Stimulated activated CD4-positive, alpha-beta T cell treated with anti-CD3 and anti-CD28 coated beads, Interleukin-2, amount 100 ng/mL, for 4 hours (primary cell): ENCODE results near the gene SLC6A1.

ENCODE experiments used
- DNase-seq: peaks from one replicate; pipeline ENCODE4 v3.0.0-alpha.2; 2020; ENCODE audit warnings: low read depth

Gene SLC6A1

DNA sequence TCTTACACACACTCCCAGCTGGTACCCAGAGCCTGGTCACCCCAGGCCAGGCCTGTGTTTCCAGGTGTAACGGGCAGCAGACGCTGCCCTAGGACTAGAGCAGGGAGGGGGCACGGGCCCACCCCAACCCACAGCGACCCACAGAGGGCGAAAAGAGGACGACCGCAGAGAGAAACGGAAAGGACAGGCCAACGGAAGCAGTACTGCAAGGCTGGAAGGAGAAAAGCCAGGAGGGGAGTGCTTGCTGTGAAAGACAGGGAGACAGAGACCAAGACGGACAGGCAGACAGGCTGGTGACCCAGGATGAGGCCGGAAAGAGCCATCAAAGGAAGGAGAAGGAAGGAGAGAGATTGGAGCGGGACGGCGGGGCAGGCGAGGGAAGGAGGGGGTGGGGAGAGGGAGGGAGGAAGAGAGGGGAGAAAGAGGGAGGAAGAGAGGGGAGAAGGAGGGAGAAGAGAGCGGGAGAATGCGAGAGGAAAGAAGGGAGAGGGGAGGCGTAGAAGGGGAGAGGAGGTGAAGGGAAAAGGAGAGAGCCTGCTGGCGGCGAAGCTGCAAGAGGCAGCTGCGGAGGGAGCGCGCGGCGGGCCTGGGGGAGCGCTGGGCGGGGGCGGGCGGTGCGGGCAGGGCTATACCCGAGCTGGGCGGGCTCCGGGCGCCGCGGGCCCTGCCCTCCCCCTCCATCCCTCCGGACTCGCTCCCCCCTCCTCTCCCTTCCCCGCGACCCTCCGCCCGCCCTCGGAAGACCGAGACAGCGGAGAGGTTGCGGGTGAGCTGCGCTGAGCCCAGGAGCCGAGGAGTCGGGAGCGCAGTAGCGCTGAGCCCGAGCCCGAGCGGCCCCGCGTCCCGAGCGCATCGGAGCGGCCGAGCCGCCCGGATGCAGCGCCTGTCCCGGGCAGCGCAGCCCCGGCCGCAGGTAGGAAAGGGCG, at the start of gene SLC6A1:
Gene SLC6A1 (plus strand): TSS at position 732 of the 926 bp plus-strand sequence. CDS start 24,464 bp downstream, outside the sequence.
- no peak for DNase-seq

DNA sequence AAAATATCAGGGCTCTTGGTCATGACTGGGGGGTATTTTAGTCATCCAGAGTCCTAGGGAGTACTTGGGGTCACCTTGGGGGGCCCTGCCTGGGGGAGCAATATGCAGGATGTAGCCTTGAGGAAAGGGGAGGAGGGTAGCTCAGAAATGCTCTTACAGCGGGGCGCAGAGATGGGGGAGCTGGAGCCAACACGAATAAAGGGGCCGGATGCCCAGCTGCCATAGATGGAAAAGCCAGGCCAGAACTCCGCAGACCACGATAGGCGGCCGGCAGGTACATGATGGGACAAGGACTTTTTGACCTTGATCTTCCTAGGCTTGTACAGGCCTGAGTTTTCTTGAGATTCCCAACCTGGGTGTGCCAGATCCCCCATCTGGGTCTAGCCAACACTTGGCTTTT, 47.7 kb upstream of the SLC6A1 start:
- no peak for DNase-seq

DNA sequence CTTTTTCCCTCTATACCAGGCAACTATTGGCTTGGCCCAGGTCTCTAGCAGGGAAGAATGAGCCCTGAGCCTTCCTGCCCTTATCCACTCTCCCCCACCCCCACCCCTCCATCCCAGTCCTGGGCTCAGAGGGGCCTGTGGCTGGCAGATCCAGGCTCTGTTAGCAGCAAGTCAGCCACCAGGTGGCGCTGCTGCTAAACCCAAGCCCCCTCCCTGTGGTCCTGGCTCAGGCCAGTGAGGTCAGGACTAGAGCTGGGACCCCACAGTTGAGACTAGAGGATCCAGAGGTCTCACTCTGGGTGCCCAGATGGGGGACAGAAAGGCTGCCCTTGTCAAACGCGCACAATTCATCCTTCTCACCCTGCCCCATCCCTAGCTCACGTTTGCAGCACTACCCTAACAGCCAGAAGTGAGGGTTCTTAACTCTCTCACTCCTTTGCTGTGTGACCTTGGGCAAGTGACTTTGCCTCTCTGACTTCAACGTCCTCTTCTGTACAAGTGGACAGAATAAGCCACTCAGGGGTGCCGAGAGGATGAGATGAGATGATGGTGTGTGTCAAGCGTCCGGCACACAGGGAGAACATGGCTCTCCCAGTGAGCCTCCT, 46.8 kb upstream of the SLC6A1 start:
- DNase-seq = no peak

DNA sequence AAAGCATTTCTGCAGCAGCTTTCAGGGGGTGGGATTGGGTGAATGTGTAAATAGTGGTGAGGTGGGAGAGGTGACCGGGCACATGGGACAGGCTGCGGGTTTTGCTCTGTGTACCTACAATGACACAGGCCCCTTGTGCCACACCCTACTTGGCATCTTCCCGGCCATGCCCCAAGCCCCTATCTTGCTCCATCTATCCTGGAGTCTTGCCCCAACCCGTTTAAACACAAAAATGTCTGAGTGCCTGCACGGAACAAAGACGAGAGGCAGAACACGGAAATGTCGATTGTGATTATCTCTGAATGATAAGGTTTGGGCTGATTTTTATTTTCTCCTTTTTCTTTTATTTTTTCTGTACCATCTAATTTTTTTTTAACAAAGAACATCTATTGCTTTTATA, 46.0 kb upstream of the SLC6A1 start:
- no peak for DNase-seq

DNA sequence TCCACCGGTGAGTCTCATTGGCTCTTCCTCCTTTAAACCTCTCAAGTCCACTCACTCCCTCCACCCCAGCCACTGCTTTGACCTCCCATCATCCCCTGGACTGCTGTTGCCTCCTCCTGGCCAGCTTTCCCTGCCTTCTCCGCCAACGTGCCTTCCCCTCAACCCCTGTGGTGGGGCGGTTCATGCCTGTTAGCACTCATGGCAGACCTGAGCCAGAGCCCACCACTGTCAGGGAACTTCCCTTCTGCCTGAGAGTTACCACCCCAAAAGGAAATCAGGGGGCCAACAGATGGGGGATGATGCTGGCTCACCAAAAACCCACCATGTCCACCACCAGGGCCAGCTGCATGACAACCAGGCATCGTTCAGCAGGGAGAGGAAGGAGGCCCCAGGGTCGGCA, 44.2 kb upstream of the SLC6A1 start:
- no peak for DNase-seq

DNA sequence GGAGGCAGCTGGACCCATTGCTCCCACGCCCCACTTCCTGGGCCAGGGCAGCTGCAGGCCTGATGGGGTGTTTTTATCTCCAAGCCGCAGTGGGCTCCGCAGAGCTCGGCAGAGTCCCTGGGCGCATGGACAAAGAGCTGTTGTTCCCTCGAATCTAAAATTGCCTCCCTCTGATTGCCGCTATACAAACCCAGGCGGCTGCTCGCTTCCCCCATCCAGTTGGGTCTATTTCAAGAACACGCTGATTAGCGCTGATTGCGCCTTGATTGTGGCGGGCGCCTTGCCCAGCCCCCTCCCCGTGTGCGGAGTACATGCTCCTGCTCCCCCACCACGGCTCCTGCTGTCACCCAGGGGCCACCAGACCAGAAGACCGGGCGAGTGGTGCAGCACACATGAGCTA, 43.4 kb upstream of the SLC6A1 start:
- no peak for DNase-seq

DNA sequence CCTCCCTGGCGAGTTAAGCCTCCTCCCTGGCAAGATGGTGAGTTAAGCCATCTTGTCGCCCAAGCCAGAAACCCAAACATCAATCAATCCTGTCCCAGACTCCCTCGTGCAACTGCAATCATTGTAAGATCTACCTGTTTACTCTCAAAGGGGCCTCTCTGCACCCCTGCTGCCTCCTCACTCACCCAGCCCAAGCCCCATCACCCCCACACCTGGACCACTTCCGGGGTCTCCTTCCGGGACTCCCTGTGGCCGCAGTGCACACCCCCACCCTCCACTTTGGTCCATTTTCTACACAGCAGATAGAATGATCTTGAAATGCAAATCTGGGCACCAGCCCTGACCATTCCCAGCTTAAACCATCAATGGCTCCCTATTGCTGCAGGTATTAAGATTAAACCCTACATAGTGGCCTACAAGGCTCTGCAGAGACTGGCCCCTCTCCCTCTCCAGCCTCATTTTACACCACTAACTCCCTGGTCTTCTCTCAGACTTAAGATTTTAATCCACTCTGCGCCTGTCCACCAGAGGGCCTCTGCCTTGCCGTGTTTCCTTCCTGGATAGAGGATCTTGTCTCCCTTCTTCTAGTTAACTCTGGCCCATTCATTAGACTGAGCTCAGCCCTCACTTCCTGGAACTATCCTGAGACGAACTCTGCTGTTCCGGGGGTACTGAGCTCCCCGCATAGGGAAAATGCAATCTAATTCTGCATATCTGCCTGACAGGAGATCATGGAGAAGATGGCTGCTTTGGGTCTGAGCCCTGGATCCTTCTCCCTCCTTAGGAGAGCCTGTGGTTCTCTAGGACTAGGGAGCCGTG, 41.9 kb upstream of the SLC6A1 start:
- no peak for DNase-seq

DNA sequence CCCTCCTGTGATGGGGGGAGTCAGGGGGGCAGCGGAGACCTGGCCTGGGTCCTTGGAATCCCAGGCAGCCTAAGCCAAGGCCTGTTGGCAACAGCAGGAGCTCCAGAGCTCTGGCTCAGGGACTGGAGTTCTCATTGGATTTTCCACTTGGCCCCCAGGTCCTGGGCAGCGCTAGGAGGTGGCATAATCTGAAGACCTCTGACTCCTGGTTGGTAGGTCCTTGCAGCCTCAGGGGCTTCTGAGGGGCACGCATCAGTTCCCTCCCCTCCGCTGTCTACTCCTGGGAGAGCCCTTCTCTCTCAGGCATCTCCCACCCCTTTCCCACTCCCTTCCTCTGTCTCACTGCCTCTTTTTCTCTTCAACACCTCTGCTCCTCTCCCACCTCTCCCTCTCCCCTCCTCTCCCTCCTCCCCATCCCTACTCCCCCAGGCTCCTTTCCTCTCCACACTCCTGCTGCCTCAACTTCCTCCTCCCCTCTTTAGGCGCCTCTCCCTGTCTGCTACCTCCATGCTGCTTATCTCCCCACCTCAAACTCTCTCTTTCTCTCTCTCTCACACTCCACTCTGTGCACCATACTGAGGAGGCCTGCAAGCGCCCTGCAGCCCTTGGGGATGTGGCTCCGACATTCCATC, 41.1 kb upstream of the SLC6A1 start:
- no peak for DNase-seq

DNA sequence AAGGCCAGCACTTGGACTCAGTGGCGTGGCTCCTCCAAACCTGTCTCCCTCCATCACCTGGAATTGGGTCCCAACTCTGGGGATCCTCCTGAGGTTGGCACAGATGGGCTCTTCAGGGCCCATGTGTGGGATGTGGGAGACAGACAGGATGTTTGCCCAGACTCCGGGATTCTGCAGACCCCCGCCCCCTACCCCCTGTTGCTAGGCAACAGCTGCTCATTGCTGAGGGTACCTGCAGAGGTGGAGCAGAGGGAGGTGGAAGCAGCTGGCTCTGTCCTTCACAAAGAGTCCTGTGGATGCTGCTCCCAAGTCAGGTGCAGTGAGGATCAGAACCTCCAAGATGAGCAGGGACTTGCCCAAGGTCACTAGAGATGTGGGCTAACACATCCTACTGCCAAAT, 40.0 kb upstream of the SLC6A1 start:
- no peak for DNase-seq

DNA sequence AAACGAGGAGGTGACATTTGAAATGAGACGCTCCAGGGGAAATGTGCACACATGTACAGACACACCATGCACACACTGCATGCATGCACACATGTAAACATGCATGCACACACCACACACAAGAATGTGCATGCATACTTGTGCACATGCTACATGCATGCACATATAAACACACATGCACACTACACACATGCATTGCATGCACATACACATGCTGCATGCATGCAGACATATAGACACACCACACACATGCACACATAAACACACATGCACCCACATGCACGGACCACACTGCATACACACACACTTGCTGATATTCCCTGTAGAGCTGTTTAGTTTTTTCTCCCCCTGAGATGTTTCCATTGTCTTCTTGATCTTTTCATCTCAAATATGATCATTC, 37.8 kb upstream of the SLC6A1 start:
- no peak for DNase-seq

DNA sequence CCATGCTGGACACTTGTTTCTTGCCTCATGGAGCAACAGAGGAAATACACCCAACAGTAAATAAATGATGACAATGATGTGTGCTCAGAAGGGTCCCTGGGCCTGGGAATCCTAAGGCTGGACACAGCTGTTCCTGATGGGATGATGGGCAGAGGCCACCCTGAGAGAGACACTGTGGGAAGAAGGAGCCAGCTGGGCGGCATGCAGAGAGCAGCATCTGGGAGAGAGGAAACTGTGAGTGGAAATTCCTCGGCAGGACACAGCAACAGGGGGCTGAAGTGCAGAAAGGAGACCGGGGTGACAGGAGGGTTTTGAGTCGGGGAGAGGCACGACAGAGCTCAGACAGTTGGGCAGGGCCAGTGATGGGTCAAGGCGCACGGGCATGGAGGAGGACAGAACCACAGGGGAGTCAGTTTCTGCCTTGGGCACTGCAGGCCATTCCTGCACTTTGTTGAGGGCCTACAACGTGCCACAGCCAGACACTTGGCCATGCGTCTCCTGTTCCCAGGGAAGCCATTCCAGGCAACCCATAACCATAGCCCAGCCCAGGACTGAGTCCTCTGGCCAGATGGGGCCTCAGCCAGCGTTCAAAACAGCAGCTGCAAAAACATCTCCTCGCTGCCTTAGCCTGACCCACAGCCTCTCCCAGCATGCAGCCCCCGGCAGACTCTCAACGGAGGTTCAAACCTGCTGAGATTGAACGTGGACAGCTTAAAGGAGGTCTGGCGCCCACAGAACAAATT, 36.7 kb upstream of the SLC6A1 start:
- DNase-seq = no peak

DNA sequence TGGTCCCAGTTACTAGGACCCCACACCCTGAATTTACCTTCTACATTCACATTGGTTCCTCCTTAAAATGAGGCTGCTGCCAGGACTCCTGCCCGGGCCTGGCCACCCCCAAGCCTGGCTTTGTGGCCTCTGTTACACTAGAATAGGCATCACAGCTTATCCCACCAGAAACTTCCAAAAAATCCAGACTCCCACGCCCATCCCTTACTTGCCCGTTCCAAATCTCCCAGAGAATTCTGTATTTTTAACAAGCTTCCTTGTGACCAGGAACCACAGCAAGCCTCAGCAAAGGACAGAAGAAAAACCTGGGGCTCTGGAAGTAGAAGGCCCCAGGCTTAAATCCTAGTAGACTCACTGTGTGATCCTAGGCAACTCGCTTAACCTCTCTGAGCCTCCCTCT, 36.0 kb upstream of the SLC6A1 start:
- no peak for DNase-seq

DNA sequence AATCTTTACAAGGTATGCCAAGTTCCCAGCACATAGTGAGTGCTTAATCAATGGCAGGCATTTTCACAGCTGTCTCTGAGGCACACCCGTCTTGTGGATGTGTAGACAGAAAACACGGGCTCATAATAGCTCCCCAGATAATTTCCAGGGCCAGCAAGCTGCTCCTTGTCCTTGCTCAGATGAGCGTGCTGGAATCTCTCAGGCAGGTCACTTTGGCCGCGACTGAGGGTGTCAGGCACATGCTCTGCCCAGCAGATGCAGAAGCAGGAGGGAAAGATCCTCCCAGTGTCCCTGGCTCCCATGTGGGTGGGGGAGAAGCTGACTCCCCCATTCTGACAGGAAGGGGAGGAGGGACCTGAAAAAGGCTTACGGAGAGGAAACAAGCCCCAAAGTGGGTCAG, 35.6 kb upstream of the SLC6A1 start:
- DNase-seq = no peak

DNA sequence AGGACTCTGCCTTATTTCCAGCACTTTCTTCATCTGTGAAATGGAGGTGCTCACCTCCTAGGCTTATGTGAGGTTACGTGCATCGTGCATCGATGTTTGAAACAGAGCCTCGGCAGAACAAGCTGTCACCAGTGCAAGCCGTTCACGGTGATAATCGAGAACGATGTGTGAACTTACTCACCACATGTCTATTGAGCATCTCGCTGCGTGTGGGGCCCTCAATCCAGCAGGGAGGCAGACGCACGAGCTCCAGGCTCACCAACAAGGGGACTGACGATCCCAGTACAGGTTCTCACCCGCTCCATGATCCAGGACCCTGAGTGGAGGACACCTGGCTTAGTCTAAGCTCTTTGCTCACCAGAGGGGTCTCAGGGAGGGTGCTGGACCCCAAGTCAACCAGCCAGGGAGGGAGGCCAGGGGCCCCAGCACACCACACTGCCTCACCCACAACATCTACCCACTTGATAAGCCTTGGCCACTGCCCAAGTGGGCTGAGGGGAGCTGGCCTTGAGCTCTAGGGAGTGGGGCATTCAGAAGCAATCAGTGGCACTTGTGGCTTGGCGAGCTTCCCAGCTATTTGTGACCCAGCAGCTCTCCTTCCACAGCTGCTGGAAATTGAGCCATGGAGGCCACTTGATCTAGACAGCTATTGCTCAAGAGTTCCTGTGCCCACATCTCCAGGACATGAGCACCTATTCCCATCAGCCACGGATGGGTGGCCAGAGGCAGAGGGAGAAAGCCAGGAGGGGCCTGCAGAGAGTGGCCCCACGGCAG, 34.4 kb upstream of the SLC6A1 start:
- DNase-seq = no peak

DNA sequence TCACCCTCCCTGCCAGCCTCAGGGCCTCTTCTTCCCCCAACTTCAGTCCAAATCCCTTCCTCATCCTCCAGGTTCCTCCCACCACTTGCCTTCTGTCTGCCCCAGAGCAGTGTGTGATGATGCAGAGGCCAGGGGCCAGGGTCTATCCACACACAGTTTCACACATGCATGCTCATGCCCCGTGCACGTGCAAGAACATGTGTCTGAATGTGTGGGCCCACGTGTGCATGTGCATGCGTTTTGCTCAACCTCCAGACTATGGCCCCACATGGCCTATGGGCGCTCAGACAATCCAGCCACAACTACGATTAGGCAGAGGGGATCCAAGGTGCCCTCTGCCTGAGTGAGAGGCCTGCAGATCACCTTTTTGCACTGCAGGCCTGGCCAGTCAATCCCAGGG, 32.3 kb upstream of the SLC6A1 start:
- DNase-seq = no peak

DNA sequence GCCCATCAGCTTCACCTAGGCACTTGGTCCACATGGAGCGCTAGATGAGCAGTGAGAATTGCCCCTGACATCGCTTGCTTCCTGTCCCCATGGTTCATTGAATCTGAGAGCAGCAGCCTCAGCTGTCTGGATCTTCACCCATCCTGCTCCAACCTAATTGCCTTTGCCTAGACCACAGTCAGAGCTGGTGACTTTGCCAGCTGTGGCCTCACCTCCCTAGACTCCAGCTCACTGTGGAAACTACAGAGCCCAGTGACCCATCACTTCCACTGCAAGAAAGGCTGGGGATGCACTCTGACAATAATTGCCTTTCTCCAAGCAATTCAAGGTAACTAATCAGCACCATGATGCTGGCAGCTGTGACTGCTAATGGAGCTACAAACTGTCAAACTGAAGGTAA, 30.6 kb upstream of the SLC6A1 start:
- no peak for DNase-seq

DNA sequence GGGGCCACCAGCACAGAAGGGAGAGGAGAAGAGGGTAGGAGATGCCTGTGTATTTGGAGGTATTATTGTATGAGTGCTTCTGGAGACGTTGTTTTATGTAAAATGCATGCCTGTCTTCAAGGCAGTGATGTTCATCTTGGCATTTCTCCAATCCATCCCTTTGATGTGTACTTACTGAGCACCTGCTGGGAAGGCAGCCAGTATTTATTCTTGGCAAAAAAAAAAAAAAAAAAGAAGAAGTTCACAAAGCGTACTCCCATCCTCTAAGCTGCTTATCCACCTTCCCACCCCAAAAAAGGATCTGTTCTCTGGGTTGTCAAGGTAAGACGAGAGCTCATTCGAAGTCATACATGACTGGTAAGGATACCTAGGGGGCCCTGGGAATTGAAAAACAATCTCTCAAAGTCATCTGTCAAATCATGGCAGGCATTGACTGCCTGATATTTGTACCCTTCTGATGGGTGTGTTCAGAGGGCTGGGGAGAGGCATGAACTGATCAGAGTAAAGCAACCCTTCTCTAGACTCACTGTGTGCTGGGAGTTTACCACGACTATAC, 30.0 kb upstream of the SLC6A1 start:
- DNase-seq = no peak

DNA sequence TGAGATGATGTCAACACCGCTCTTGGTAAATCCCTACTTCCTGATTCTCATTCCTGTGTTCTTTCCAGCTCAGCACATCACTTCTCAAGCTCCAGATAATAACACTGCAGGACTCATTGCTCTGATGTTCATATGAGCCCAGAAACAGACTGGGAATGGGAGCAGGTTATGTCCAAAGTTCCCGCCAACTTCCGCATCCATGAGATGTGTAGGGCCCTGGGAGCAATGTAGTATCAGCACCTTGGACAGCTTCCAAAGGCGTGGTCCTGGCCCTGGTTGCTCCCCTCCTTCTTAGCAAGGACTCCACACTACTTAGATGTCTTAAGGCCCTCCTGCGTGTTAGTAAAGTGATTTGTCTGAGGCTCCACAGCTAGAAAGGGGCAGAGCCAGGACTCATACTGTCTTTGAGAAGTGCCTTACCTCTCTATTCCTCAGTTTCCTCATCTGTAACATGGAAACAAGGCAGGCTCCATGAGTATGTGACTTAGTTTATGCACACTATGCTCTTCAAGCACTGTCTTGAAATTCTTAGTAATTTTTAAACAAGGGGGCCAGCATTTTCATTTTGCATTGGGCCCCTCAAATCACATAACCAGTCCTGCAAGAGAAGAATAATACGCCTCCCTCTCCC, 27.9 kb upstream of the SLC6A1 start:
- no peak for DNase-seq

DNA sequence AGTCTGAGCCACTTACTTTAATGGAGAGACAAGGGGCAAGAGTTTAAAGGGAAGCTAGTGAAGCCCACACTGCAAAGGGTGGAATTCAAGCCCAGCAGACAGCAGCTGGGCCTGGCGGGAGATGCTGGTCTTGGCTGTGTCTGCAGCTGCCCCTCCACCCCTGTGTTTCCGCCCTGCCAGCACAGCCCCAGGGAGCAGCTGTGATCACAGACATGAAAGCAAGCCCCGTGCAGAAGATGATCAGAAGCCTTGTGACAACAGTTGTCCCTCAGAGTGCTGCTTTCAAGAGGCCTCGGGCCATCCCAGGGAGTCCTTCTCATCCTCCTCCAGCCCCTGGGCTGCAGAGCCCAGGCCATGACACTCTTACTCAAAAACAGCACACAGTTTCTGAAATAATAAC, 24.1 kb upstream of the SLC6A1 start:
- no peak for DNase-seq
